Ramos (cell line): ENCODE measurements around the gene RBMS2.
"Not testable (repeated sequence)": the region's sequence is repeated elsewhere in the genome, so short reads cannot be mapped to it uniquely, and the experiment has no call there.

ENCODE experiments used
- in situ Hi-C: fragments of 300-500 bp; cut with MboI; formaldehyde crosslinking; loops from one replicate; pipeline ENCODE4 v1.14.3; 2022; ENCODE audit warnings: low sequenced_read_pairs; ENCODE audit not compliant: unreplicated experiment

Gene RBMS2

GRCh38 chr12:56572288-56572687, 50.7 kb downstream of the RBMS2 start:
- in situ Hi-C loops = no loop called here

- in situ Hi-C loops = no loop called here
Observed at GRCh38 chr12:56574210-56574609, 52.6 kb downstream of the RBMS2 start.

- in situ Hi-C loops = not testable (repeated sequence)
Observed at GRCh38 chr12:56577248-56577647, 55.6 kb downstream of the RBMS2 start.

- in situ Hi-C loops = no loop called here
Observed at GRCh38 chr12:56578983-56579546, 57.4 kb downstream of the RBMS2 start.

DNA sequence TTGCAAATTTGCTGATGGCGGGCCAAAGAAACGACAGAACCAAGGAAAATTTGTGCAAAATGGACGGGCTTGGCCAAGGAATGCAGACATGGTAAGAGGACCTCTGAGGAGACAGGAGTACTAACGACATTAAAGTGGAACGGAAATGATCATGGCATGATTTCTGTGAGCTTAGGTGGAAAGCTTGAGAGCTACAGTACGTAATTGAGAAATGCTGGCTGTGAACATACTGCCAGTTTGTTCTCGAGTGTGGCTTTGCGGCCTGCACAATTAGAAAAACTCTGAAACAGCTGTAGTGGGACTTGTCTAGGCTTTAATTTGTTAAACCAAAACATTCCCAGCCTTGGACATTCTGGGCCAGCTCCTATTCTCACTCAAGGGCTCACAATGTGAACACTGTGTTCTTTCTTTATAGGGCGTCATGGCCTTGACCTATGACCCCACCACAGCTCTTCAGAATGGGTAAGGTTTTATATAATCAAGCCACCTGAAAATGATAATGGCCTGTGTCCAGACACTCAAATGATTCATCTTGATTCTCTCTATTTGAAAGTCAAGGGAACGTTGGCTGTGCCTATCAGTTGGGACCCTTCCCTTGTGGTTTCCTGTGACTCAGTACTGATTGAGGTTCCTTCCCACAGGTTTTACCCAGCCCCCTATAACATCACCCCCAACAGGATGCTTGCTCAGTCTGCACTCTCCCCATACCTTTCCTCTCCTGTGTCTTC, 60.0 kb downstream of the RBMS2 start:
- in situ Hi-C loops = no loop called here

DNA sequence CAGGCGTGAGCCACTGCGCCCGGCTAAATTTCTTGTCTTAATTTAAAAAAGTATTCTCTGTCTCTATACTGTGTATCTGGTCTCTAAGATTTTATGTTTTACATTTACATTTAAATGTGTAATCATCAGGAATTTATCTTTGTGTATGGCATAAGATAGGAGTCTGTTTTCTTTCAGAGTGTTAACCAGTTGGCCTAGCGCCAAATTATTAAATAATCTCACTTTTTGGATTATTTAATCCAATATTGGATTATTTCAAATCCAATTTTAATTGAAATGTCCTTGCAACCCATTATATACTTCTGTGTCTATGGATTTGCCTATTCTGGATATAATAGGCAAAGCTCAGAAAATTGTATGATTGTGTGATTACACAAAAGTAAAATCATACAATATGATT, 63.5 kb downstream of the RBMS2 start:
- in situ Hi-C loops = no loop called here

DNA sequence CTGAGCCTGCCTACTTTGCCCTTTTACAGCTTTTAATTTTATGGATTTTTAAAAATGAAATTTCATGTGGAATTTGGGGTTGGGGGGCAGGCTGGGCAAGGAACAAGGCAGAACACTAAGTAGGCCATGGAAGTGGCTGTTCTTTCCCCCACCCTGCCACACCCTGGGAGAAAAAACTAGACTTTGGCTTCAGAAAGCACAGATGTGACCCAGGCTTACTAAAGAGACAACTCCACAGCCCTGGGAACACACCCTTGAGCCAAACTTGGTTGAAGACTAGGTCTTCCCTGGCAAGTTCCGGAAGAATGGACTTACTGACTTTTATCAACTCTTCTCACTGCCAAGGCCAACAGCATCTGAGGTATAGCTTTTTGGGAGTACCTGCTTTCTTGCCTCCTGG, 68.2 kb downstream of the RBMS2 start:
- in situ Hi-C loops = no loop called here

- in situ Hi-C loops = no loop called here
Observed at GRCh38 chr12:56590237-56590830, 68.7 kb downstream of the RBMS2 start.

DNA sequence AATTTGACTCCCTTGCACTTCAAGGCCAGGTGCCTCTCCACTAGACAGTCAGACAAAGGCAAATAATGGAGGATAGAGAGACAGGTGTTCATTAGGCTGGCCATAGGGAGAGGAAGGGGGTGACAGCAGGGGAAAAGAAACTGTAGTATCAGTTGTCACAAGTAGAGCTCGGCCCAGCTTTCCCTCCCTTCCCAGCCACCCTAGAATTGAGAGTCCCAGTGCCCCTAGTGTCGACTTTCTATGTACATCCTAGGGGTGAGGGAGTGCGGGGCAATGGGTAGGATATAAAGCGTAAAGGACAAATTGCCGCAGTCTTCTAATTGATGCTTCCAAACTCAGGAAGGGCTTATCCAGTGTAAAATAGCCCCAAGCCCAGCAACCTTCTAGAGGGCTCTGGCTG, 69.5 kb downstream of the RBMS2 start:
- in situ Hi-C loops = no loop called here

DNA sequence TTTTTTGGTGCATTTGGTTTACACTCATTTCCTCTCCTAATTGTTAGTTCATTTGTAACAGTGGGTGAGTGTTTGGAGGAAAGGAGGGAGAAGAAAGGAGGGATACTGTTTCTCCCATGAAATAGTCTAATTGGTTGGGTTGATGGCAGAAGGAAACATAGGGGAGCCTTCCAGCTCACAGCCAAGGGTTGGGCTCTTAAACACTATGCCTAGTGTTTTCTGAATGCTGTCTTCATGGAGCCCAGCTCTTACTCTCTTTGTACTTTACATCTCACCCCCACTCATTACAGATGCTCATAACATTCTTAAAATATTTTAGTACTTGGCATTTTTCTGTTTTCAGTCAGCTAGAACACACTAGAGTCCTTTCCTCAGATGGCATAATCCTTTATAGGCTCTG, 70.3 kb downstream of the RBMS2 start:
- in situ Hi-C loops = no loop called here

DNA sequence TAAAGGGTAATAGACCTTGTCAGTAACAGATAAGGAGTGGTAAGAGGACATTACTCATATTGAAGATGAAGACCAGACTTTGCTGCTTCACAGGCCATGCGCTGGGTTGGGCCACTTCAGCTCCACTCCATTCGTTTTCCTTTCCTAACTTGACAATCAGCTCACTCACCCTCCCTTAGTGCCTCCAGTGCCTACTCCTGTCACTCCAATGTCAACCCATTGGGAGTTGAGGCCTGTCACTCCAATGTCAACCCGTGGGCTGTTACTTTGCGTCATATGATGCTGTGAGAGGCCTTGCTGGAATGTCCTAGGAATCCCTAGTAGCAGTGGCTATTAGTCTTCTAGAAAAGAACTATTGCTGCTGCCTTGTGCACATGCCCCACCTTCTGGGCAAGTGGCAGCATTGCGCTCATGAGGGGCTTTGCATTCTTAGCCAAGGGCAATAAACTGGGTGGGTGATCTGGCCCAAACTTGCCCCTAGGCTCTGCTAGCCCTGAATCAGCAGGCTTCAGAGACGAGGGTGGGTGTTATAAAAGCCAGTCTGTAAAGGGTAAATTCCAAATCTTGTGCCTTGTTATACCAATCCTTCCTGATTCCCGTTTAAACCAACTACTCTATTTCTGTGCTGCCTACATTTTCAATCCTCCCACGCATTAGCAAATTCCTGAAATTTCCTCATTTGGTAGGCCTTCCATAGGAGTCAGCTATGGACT, 72.4 kb downstream of the RBMS2 start:
- in situ Hi-C loops = no loop called here

GRCh38 chr12:56596815-56597214, 75.2 kb downstream of the RBMS2 start:
- in situ Hi-C loops = no loop called here

DNA sequence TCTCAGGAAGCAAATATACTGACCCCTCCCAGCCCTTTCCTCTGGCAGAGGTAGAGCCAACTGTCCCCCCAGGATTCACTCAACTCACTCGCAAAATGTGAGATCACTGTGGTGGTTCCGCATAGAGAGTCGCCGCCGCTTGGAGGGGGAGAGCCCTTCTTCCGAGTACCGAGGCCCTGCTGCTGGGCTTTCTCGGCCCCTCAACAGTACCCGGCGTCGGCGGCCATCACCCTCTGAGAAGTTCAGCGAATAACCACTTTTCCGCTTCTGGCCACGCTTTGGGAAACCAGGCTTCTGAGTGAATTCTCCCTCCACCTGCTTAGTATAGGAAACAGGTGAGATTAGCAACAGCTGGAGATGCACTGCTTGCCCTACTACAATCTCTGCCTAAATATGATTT, 77.4 kb downstream of the RBMS2 start:
- in situ Hi-C loops = no loop called here

GRCh38 chr12:56599797-56600196, 78.2 kb downstream of the RBMS2 start:
- in situ Hi-C loops = no loop called here

- in situ Hi-C loops = no loop called here
Observed at GRCh38 chr12:56600753-56601152, 79.1 kb downstream of the RBMS2 start.

DNA sequence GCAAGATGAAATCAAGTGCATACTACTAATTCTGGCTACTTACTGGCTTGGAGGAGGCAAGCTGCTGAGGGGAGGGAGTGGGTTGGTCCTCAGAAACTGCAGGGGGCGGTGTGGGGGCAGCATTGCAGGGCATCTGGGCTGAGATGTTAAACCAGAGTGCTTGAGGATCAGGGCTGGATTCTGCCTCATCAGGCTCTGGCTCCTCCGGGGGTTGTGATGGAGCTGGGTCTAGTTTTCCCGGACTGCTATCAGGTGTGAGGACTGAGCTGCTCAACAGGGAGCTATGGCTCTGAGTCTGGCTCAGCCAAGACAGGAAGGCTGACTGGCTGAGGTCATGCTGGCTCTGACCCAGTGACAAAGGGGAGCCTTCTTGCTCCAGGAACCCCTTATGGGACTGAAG, 79.9 kb downstream of the RBMS2 start:
- in situ Hi-C loops = no loop called here

DNA sequence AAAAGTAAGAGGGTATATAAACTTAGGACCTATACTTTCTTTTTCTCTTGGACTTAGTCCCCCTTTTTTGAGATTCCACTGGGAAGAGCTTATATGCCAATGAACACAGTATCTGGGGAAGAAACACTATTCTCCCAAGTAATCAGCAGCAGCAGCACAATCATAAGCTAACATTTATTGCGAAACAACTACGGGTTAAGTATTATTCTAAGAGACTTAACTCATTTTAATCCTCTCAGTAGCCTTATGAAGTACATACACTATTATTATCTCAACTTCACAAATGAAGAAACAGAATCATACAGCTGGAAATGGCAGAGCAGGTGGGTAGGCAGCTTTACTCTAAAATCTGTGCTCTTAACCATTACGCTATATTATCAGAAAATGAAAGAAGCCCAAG, 80.6 kb downstream of the RBMS2 start:
- in situ Hi-C loops = no loop called here

DNA sequence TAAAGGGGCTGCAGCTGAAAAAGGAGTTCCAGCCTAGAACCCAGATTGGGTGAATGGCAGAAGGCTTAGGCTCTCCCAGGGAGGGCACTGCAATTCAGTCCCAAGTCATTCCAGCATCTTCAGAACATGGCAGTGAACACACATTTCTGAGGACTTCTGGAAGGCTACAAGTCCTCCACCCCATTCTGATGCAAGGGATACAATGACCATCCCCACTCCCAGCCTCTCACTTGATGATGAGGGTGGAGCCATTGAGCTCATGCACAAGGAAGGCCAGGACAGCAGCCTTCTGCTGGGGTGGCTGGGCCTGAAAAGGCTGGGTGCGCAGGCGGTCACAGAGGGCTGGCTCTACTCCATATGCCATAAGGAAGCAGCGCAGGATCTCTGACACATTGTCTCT, 82.7 kb downstream of the RBMS2 start:
- in situ Hi-C loops = no loop called here

DNA sequence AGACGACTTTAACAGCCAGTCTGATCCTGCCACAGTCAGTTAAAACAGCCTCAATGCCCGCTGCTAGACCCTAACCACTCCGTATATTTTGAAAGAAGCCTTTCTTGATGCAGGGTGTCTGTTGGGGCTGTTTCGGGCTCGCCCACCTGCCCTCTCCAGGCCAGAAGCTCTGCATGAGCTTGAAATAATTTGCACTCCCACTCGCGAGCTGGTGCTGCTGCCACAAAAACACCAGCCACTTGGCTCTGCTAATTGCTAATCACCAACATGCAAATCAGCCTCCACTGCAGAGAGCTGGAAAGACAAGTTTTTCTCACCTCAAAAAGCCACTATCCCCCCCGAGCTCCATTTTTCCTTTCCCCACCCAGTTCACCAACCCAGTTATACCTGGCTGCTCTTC, 93.0 kb downstream of the RBMS2 start:
- in situ Hi-C loops = no loop called here

GRCh38 chr12:56616244-56616643, 94.6 kb downstream of the RBMS2 start:
- in situ Hi-C loops = no loop called here

GRCh38 chr12:56616925-56617324, 95.3 kb downstream of the RBMS2 start:
- in situ Hi-C loops = no loop called here
